Central memory CD4-positive, alpha-beta T cell (primary cell): ENCODE results near the gene SNCA.

Experiments
- DNase-seq: peaks from one replicate; pipeline ENCODE4 v3.0.0; 2022

SNCA gene

GRCh38 chr4:89813197-89813596, 23.8 kb downstream of the SNCA start:
- no peak for DNase-seq

GRCh38 chr4:89807441-89808140, 29.4 kb downstream of the SNCA start:
- no peak for DNase-seq

DNA sequence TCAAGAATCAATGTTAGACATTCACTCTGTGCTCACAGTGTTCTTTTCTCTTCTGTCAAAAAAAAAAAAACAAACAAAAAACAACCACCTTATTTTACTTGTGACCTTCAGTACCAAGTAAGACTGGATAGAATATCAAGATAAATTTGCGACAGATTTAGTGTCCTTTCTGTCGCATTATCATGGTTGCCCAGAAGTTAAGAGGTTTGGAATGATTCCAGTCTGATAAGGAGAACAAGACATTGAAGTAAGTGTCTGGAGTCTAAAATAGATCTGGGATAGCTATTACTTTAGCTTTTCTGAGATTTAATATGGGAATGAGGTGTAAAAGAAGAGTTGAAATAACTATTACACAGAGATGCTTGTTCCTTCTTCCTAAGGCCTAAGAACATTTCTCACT, 31.7 kb downstream of the SNCA start:
- DNase-seq: no peak

GRCh38 chr4:89803915-89804314, 33.0 kb downstream of the SNCA start:
- no peak for DNase-seq

DNA sequence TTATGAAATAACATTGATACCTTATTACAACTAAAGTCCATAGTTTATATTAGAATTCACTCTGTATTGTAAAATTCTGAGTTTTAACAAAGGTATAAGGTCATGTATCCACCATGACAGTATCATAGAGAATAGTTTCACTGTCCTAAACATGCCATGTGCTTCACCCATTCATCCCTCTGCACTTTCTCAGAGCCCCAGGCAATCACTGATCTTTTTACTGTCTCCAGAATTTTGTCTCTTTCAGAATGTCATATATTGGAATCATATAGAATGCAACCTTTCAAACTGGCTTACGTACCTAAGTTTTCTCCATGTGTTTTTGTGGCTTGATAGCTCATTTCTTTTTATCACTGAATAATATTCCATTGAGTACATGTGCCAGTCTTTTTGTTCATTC, 33.9 kb downstream of the SNCA start:
- no peak for DNase-seq

- DNase-seq: no peak
These were observed 36.3 kb downstream of the SNCA start for GRCh38 chr4:89800527-89801103.

- no peak for DNase-seq
These were observed 36.9 kb downstream of the SNCA start for GRCh38 chr4:89800012-89800516.

DNA sequence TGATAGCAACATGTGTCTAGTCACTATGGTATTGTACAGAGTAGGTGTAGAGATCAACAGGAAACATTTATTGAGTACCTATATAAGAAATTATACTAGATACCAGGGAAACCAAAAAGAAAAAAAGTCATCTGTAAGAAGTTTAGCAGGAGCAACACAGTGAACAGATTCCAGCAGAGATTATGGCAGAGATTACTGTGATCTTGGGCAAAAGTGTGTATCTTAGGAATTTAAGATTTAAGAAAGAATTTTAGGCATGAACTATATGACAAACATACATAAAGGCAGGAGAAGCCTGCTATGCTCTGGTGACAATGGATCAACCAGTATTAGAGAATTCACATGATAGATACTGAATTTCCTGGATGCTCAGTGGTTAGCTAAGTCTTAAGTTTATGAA, 37.9 kb downstream of the SNCA start:
- no peak for DNase-seq

GRCh38 chr4:89797117-89797516, 39.8 kb downstream of the SNCA start:
- no peak for DNase-seq

- no peak for DNase-seq
These were observed 48.5 kb downstream of the SNCA start for GRCh38 chr4:89788206-89789072.

- DNase-seq: no peak
These were observed 52.2 kb downstream of the SNCA start for GRCh38 chr4:89784686-89785231.

- no peak for DNase-seq
These were observed 55.6 kb downstream of the SNCA start for GRCh38 chr4:89781321-89781720.

DNA sequence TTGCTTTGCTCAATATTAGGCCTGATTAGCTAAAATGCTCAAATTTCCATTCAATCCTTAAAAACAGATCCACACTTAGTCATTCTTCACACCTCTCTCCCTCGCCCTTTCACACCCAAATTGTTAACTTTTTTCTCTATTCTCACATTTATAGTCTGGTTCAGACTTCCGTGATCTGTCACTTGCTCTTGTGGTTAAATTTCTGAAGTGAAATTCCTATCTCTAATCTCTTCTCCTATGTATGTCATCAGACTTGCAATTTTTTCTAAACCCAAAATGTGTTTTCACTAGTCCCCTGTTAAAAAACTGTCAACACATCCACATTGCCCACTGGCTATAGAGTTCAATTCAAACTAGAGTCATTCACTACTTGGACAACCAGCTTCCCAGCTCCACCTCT, 63.2 kb downstream of the SNCA start:
- no peak for DNase-seq

DNA sequence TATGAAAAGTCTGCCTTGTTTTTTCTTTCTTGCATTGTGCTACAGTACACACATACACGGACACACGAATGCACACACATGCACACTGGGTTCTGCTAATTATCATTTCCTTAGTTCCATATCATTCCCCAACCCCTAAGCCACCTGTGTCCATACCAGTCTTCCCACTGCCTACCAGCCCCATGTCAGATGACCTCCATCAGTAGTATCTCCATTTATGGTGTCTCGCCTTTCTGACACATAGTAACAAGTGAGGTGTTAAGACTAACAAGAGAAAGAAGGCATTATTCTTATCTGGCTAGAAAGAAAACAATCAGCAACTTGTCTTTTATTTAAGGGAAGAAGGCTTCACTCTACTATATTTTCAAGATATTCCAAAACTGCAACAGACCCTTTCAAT, 67.1 kb downstream of the SNCA start:
- DNase-seq: no peak

DNA sequence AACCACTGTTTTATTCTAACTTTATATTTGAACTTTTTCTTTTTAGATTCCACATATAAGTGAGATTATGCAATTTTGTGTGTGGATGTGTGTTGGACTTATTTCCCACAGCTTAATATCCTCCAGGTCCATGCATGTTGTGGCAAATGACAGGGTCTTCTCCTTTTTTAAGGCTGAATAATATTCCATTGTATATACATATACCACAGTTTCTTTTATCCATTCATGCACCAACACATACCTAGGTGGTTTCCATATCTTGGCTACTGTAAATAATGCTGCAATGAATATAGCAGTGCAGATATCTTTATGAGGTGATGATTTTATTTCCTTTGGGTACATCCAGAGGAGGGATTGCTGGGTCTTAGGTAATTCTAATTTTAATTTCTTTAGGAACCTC, 69.0 kb downstream of the SNCA start:
- DNase-seq: no peak

DNA sequence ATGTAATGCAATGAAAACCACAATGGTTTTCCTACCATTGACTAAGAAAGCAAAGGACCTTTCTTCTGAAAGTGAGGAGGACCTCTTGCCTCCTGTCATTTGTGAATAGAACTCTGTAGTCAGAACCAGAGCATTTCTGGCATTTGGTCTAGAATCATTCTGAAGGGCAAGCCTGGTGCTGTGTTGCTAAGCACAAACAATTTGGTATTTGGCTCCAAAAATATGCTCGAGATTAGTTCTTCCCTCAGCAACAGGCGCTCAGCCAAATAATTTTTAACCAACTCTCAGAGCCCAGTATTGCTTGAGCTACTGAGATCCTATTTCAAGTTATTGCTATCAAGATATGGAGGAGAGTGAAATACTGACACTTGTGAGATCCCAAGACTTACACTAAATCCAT, 71.0 kb downstream of the SNCA start:
- DNase-seq: no peak

- DNase-seq: no peak
These were observed 71.4 kb downstream of the SNCA start for GRCh38 chr4:89765528-89765927.

DNA sequence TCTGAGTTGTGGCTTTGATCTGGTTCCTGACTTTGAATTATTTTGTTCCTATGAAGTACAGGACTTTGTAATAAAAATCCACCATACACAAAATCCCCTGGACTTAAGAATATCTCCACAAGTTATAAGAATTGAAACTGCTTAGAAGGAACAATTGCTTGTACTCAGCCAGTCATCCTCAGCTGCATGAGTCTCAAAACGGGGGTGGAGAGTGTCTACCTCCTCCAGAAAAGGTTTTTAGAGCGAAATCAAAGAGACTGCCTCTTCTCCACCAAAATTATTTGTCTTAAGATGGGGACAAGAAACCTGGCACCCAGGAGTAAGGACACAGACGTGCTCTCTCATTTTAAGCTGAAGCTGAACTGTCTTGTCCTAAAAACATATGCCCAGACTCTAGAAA, 74.7 kb downstream of the SNCA start:
- DNase-seq: no peak

GRCh38 chr4:89759426-89759825, 77.5 kb downstream of the SNCA start:
- no peak for DNase-seq

GRCh38 chr4:89757154-89757719, 79.7 kb downstream of the SNCA start:
- DNase-seq: no peak

DNA sequence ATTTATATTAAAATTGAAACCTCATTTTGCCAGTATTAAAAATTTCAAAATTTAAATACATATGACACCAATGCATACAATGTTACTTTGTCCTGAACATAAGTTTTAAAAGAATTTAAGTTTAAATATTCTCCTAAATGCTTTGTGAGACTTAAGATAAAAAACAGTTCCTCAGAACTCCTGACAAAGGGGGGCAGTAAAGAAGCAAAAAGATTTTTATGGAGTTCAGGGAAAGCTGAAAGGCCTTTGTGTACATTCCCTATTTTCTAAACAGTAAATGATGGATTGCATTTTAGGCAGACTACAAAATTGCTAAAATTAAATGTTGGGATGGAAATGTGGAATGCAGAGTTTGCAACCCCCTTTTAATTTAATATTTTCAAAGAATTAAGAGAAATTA, 81.7 kb downstream of the SNCA start:
- DNase-seq: no peak

- no peak for DNase-seq
These were observed 82.4 kb downstream of the SNCA start for GRCh38 chr4:89754531-89754930.

DNA sequence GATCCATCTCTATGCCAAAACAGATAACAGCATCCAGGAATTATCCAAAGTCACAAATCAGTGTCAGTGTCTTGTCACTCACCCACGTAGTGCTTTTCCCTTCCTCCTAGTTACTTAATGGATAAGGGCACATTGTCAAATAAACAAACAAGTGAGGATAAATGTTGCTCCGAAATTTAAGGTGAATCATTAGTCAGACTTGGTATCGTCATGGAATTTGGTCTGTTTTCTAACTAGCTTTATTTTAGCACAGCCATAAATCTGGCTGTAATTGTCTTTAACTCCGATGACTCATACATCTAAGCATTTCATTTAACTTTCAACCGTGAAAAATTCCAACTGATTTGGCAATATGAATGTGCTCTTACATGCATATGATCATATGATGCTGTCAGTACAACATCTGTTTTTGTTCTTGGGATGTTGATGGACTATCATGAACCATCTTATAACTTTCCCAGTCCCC, 83.3 kb downstream of the SNCA start:
- DNase-seq: no peak
